HEK293 (cell line): ENCODE results near the gene FAM110A.

Source experiments
- CTCF ChIA-PET: fragments of 350-600 bp; formaldehyde crosslinking; extraction: SDS; loops from one replicate; lab custom pipeline; 2021; ENCODE audit warnings: antibody characterized with exemption; lab: Yijun Ruan, JAX
- POLR2A ChIA-PET: fragments of 300-600 bp; formaldehyde crosslinking; extraction: SDS; loops from one replicate; lab custom pipeline; 2020; ENCODE audit warnings: antibody characterized with exemption, inconsistent platforms; lab: Yijun Ruan, JAX
- H3K27ac ChIP-seq: fragments of 200-500 bp; sonication (Bioruptor generic); 2 replicates; pipeline ENCODE4 v1.5.1; 2014; ENCODE audit warnings: low read depth, low read length, control low read depth, inconsistent platforms; ENCODE audit errors: extremely low read depth
- H3K36me3 ChIP-seq, 2 experiments: fragments of 200-500 bp in 1 of 2; sonication (Bioruptor generic) in 1 of 2; 1 replicate in 1 of 2; 2 replicates in 1 of 2; pipeline ENCODE4 v1.5.1; 2014 to 2017; ENCODE audit warnings: inconsistent platforms in 2 of 2, low read length in 2 of 2; ENCODE audit not compliant: control insufficient read depth in 2 of 2, insufficient read depth in 1 of 2
- H3K4me1 ChIP-seq: fragments of 200-500 bp; sonication (Bioruptor generic); 2 replicates; pipeline ENCODE4 v1.5.1; 2014; ENCODE audit warnings: mild to moderate bottlenecking, low read length, inconsistent platforms; ENCODE audit not compliant: control insufficient read depth, insufficient read depth
- H3K4me3 ChIP-seq: 2 replicates; pipeline ENCODE4 v1.5.1; 2011; ENCODE audit warnings: low read depth, mild to moderate bottlenecking, control low read depth, low read length, moderate library complexity
- H3K9me3 ChIP-seq: fragments of 200-500 bp; sonication (Bioruptor generic); 2 replicates; pipeline ENCODE4 v1.5.1; 2014; ENCODE audit warnings: low read depth, low read length, inconsistent platforms; ENCODE audit not compliant: control insufficient read depth, insufficient read depth
- EGR2 ChIP-seq: fragments of 450-650 bp; formaldehyde crosslinking; IDR thresholded peaks from 2 replicates; pipeline ENCODE4 v1.5.1; 2016; ENCODE audit warnings: low read depth, missing biosample characterization, missing genetic modification characterization
- GLIS2 ChIP-seq: fragments of 450-650 bp; formaldehyde crosslinking; IDR thresholded peaks from 2 replicates; pipeline ENCODE4 v1.5.1; 2016; ENCODE audit warnings: missing biosample characterization, missing genetic modification characterization
- PBX3 ChIP-seq: sonication (generic); formaldehyde crosslinking; IDR thresholded peaks from 2 replicates; pipeline ENCODE4 v1.8.1; 2022; ENCODE audit warnings: mild to moderate bottlenecking, moderate library complexity, missing genetic modification reagents
- PRDM1 ChIP-seq: fragments of 450-650 bp; formaldehyde crosslinking; IDR thresholded peaks from 2 replicates; pipeline ENCODE4; 2016; ENCODE audit warnings: missing biosample characterization, missing genetic modification characterization
- PRDM4 ChIP-seq: fragments of 450-650 bp; formaldehyde crosslinking; IDR thresholded peaks from 2 replicates; pipeline ENCODE4 v1.5.1; 2017; ENCODE audit warnings: missing biosample characterization, missing genetic modification characterization
- SP2 ChIP-seq: fragments of 450-650 bp; formaldehyde crosslinking; IDR thresholded peaks from 2 replicates; pipeline ENCODE4 v1.5.1; 2016; ENCODE audit warnings: missing biosample characterization, missing genetic modification characterization
- SP7 ChIP-seq: fragments of 450-650 bp; formaldehyde crosslinking; IDR thresholded peaks from 2 replicates; pipeline ENCODE4 v1.5.1; 2016; ENCODE audit warnings: missing biosample characterization, missing genetic modification characterization
- ZBTB11 ChIP-seq: fragments of 450-650 bp; formaldehyde crosslinking; conservative IDR thresholded peaks from 2 replicates; pipeline ENCODE4 v1.5.1; 2016; ENCODE audit warnings: low read depth, missing biosample characterization, missing genetic modification characterization
- ZBTB20 ChIP-seq: fragments of 450-650 bp; formaldehyde crosslinking; IDR thresholded peaks from 2 replicates; pipeline ENCODE4 v1.5.1; 2016; ENCODE audit warnings: missing biosample characterization, missing genetic modification characterization
- ZBTB8A ChIP-seq: fragments of 450-650 bp; formaldehyde crosslinking; IDR thresholded peaks from 2 replicates; pipeline ENCODE4 v1.5.1; 2016; ENCODE audit warnings: missing biosample characterization, missing genetic modification characterization
- ZFHX2 ChIP-seq: fragments of 450-650 bp; formaldehyde crosslinking; conservative IDR thresholded peaks from 2 replicates; pipeline ENCODE4 v1.5.1; 2016; ENCODE audit warnings: missing biosample characterization, missing genetic modification characterization
- ZIC2 ChIP-seq: fragments of 450-650 bp; formaldehyde crosslinking; IDR thresholded peaks from 2 replicates; pipeline ENCODE4 v1.5.1; 2016; ENCODE audit warnings: missing biosample characterization, missing genetic modification characterization
- ZNF148 ChIP-seq: fragments of 450-650 bp; formaldehyde crosslinking; IDR thresholded peaks from 2 replicates; pipeline ENCODE4 v1.5.0; 2017; ENCODE audit warnings: missing biosample characterization, missing genetic modification characterization, borderline replicate concordance
- ZNF18 ChIP-seq: fragments of 450-650 bp; formaldehyde crosslinking; IDR thresholded peaks from 2 replicates; pipeline ENCODE4 v1.5.1; 2016; ENCODE audit warnings: missing biosample characterization, missing genetic modification characterization
- ZNF398 ChIP-seq: fragments of 450-650 bp; formaldehyde crosslinking; IDR thresholded peaks from 2 replicates; pipeline ENCODE4 v1.5.1; 2017; ENCODE audit warnings: missing biosample characterization, missing genetic modification characterization
- ZNF596 ChIP-seq: fragments of 450-650 bp; IDR thresholded peaks from 2 replicates; pipeline ENCODE4 v1.5.0; 2018; ENCODE audit warnings: missing biosample characterization, mild to moderate bottlenecking, missing genetic modification characterization, moderate library complexity
- ZNF623 ChIP-seq: fragments of 450-650 bp; formaldehyde crosslinking; IDR thresholded peaks from 2 replicates; pipeline ENCODE4 v1.5.1; 2016; ENCODE audit warnings: missing biosample characterization, missing genetic modification characterization
- ZNF645 ChIP-seq: fragments of 450-650 bp; formaldehyde crosslinking; IDR thresholded peaks from 2 replicates; pipeline ENCODE4; 2016; ENCODE audit warnings: missing biosample characterization, missing genetic modification characterization
- ZSCAN16 ChIP-seq: fragments of 450-650 bp; formaldehyde crosslinking; IDR thresholded peaks from 2 replicates; pipeline ENCODE4 v1.5.1; 2016; ENCODE audit warnings: missing biosample characterization, missing genetic modification characterization

The FAM110A gene

GRCh38 chr20:835608-836045, 2.1 kb downstream of the FAM110A start:
- no peak for TF ChIP-seq ZNF596 (tag by site-specific recombination)
- peak; percentile 71 for TF ChIP-seq ZBTB20 (tag by site-specific recombination)
- TF ChIP-seq ZFHX2 (tag by site-specific recombination), result peak; percentile 91
- TF ChIP-seq EGR2 (tag by site-specific recombination), result peak; percentile 79
- TF ChIP-seq PBX3 (CRISPR knock-in tag), result no peak
- 0 out of 2 replicates have a peak, but pooled peaks have one; percentile 13 for TF ChIP-seq ZBTB8A (tag by site-specific recombination)
- TF ChIP-seq SP7, result peak; percentile 91
- TF ChIP-seq ZIC2 (tag by site-specific recombination), result peak; percentile 76
- peak; percentile 22; the same call in 1 of the 2 replicates for TF ChIP-seq SP2 (tag by site-specific recombination)
- TF ChIP-seq GLIS2 (tag by site-specific recombination), result peak; percentile 44; the same call in 1 of the 2 replicates
- TF ChIP-seq ZSCAN16 (tag by site-specific recombination), result no peak
- TF ChIP-seq PRDM1 (tag by site-specific recombination), result no peak
- no peak overlapping the region for H3K27ac ChIP-seq
- no peaks in the 10 kb centered on the region for H3K9me3 ChIP-seq
- no peaks in the 10 kb centered on the region for H3K36me3 ChIP-seq
- peaks cover 3% of the 10 kb centered on the region; the same call in 1 of the 2 replicates for H3K4me1 ChIP-seq
- H3K4me3 ChIP-seq, result no peak overlapping the region
- ChIA-PET CTCF (no interaction called here), POLR2A (no interaction called here)

GRCh38 chr20:836190-836589, 2.7 kb downstream of the FAM110A start:
- no peaks in the 10 kb centered on the region for H3K9me3 ChIP-seq
- ChIA-PET POLR2A (no interaction called here), CTCF (no interaction called here)
- no peaks in the 10 kb centered on the region for H3K36me3 ChIP-seq
- no peak overlapping the region for H3K27ac ChIP-seq
- TF ChIP-seq ZNF623 (tag by site-specific recombination), result no peak
- TF ChIP-seq PRDM4, result no peak
- TF ChIP-seq ZNF398 (tag by site-specific recombination), result no peak
- TF ChIP-seq ZNF645 (tag by site-specific recombination), result no peak
- no peak for TF ChIP-seq ZNF18 (tag by site-specific recombination)
- no peak for TF ChIP-seq ZNF148 (tag by site-specific recombination)
- TF ChIP-seq ZBTB11 (tag by site-specific recombination), result no peak
- TF ChIP-seq, all 188 proteins: peak for 0
- no peak overlapping the region for H3K4me3 ChIP-seq
- H3K4me1 ChIP-seq, result peaks cover 3% of the 10 kb centered on the region; the same call in 1 of the 2 replicates
